NK-92 (cell line): Measurements from ENCODE around the gene ARID5B.

Experiments
- DNase-seq: peaks from one replicate; lab custom pipeline; 2025; ENCODE audit not compliant: unreplicated experiment; lab: John Stamatoyannopoulos, UW

The ARID5B gene

DNA sequence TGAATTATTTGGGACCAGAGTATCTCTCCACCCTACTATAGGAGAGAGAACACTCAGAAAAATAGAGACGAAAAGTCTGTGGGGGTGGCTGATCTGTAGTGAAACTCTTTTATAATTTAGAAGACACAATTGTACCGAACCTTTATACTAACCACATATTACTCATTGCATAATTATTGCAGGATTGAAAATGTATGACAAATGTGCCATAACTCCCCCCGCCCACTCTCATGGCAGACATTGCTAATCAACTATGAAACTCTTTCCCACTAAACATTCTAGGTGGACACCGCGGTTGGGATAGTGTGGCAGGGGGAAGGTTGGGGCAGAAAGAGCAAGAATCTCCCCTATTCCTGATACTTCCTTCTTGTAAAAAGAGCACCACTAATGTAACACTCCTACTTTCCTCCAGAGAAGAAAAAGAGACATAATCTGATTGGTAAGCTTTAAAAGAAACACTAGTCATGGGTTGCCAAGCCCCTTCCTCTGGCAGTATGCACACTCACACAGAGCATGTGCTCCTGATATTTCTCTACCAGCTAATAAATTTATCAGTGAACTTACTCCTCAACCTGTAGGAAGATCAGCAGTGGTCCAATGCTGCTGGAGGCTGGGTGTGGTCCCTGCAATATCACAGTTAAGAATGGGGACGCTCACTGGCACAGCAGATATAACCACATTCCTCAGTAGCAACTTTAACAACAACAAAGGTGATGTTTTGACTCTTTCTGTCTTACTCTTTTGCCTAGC is 18.7 kb upstream of the ARID5B start:
- DNase-seq, result no peak

DNA sequence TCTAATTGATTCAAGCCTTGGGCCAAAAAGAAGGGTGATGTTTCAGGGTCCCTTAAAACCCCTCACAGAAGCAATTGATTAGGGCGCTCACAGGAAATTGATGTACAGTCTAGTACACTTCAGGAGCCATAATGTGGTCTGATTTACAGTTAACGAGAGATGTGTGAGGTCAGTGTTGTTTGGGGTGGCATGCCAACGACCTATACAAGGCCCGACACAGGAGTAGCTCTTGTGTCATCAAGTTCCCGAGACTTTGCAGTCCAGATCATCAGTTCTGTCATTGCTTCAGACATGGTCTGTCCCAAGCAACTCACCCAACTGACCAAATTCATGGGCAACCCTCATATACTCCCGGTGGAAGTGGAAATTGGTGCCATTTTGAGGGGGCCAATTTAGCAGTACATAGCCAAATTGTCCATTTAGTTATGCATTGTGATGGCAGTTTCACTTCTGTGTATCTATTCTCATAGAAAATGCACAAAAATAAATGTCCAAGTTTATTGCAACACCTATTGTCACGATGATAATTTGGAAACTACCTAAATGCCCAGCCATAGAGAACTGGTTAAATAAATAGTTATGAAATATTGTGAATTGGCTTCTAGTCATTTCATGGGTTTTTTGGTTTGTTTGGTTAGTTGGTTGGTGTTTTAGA is 18.0 kb upstream of the ARID5B start:
- no peak for DNase-seq

DNA sequence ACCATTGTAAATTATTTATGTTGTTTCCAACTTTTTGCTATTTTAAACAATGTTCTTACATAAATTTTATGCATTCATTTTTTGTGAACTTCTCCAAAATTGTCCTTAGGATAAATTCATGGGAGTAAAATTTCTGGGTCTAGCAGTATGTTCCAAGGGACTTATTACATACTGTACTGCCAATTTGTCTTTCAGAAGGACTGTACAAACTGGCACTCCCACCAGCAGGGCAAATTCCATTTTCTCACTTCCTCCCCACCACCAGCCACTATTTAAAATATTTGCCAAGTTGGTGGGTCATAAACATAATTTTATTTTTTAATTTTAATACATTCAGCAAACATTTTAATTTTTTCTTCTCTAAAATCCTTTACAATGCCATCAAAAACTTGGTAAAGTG is 13.7 kb upstream of the ARID5B start:
- no peak for DNase-seq

DNA sequence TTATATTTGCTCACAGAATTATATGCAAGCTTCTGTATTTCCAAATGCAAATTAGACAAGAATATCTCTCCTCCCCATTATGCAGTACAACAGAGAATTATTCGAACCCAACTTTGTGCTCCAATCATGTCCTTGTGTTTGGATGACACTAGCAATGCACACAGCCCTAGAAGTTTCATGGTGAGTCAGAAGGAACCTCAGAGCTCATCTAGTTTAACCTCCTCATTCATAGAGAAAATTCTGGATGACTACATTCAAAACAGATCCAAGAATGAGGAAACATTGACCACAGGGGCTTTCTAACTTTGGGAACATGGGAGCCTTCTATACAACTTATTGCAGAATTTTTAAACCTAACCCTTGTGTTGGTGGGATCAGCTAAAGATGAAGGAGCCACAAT is 12.8 kb upstream of the ARID5B start:
- DNase-seq, result no peak

DNA sequence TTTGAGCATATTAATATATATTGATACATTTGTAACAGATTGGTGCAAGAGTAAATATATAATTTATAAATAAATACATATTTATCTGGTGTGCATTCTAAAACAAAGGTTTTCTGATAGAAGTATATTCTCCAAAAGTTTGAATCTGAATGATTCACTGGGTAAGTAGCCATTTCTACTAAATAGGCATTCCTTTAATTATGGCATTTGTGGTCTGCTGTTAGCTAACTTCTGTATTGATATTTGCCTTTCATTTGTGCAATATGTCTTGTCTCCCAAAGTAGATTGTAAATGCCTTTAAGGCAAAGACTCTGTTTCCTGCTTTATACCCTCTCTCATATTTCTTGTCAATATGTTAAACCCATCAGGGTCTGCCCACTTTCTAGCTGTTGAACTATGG is 11.1 kb upstream of the ARID5B start:
- no peak for DNase-seq

DNA sequence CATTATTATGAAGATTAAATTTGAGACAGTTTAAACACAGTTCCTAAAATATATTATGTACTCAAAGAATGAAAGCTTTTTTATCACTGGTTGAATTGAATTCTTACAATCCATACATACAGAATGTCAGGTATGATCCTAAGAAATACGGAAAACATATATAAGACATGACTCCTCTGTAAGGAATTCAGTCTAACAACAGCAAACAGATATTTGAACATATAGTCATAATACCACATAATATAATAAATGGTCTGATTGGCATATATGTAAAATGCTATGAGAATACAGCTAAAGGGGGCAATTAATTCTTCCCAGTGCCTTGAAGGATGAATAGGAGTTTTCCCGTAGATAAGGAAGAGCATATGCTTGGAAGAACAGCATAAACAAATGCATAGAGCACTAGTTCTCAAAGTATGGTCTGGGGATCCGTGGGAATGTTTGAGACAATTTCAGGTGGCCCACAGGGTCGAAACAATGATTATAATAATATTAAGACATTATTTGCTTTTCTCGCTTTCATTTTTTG is 10.6 kb upstream of the ARID5B start:
- no peak for DNase-seq

DNA sequence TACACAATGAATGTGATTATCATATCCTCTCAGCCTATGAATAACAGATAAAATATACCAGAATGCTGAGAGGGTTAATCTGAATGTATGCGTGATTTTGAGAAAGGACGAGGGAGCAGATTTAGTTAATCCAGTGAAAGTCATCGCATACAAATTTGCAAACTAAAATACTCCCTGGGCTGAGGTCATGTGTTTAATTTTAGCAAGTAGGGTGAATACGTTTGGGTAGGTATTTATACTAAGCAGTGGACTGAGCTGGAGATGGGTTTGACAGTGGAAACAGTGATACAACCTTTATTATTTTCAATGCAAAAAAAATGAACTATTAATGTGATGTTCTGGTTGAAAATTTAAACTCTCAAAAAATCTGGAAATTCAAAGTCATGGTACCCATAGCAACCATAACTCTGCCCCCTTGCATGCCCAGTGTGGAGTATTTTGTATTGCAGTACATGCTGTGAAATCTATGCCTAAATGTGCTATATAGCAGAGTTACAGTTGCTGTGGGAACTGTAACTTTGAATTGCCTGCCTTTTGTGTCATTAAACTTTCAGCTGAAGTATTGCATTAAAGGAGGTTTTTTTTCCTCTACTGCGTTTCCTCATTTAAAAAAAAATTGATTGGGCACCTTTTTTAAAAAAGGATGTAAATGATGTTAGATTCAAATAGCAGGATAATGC is 9.5 kb upstream of the ARID5B start:
- no peak for DNase-seq

DNA sequence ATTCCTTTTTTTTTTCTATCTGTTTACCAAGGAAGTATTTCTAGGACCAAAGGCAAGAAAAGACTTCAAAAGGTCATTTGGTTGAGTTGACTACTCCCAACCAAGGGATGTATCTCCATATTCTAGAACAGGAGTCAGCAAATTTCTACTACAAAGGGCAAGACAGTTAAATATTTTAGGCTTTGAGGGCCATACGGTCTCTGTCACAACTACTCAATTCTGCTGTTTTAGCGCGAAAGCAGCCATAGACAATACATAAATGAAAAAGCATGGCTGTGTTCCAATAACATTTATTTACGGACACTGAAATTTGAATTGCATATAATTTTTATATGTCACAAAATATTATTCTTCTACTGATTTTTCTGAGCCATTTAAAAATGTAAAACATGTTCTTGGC is 8.5 kb upstream of the ARID5B start:
- no peak for DNase-seq

DNA sequence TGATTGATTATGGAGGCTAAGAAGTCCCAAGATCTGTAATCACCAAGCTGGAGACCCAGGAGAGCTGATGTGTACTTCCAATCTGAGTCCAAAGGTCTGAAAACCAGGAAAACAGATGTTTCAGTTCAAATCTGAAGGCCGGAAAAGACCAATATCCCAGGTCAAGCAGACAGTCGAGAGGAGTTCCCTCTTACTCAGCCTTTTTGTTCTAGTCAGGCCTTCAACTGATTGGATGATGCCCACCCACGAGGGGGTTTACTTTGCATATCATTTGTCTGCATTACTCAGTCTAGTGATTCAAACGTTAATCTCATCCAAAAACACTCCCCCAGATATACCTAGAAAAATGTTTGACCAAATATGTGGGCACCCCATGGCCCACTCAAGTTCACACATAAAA is 7.4 kb upstream of the ARID5B start:
- DNase-seq, result no peak

DNA sequence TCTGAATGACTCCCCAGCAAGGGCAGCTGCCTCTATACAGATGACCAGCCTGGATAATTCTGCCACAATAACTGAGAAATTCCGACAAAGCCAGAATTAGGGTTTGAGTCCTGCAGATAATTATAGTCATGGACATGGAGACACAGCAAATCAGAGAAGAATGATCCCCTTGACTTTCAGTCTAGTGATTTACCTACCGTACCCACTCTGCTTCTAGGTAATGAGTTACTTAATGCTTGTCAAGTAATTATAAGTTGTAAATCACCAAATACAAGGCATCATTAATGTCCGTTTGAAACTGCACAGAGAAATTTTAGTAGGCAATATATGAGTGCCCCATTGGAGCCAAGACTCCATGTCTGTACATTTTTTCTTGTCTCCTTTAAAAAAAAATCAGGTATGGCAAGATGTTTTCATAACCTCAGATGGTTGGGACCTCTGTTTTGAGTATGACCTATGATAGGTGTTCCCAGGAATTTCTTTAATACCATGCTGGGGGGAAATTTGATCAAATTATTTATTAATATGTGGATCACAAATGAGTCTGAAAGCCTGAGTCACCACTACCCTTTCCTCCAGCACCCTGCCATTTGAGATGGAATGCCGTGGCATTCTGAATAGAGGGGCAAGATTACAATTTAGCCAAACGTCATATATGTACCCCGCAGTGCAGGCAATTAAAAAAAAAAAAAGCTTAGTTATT is 5.5 kb upstream of the ARID5B start:
- DNase-seq, result no peak

DNA sequence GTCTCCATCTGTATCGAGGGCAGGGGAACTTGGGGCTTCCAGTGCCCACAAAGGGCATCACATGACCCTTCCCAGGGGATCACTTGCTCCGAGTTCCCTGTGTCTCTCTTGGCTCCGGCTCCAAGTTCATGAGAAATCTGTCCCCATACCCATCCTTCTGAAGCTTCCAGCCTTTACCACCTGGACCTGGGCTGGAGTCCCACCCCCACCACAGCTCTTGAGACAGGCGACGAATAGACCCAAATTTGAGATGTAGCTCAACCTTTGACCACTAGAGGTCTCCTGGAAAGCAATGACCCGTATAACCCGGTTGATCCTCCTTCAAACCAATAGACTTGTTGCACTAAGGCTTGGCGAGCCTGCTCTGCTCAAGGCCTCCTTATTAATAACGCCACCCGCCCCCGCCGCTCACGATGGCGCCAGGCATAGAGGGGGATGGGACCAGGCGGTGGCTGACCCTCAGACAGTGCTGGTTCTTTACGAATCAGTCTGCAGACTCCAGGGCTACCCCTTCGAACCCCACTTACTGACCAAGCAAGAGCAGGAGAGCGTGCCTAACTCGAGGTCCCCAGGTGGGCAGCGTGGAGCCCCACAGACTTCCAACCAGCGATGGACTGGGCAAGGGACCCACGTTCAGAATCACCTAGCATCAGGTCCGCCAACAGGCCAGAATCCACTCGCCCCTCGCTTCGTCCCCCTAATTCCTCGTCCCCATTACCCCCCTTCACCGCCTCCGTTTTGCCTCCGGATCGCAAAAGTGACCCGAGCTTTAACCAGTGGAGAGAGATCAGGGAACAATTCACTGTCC is 4.4 kb upstream of the ARID5B start:
- no peak for DNase-seq

DNA sequence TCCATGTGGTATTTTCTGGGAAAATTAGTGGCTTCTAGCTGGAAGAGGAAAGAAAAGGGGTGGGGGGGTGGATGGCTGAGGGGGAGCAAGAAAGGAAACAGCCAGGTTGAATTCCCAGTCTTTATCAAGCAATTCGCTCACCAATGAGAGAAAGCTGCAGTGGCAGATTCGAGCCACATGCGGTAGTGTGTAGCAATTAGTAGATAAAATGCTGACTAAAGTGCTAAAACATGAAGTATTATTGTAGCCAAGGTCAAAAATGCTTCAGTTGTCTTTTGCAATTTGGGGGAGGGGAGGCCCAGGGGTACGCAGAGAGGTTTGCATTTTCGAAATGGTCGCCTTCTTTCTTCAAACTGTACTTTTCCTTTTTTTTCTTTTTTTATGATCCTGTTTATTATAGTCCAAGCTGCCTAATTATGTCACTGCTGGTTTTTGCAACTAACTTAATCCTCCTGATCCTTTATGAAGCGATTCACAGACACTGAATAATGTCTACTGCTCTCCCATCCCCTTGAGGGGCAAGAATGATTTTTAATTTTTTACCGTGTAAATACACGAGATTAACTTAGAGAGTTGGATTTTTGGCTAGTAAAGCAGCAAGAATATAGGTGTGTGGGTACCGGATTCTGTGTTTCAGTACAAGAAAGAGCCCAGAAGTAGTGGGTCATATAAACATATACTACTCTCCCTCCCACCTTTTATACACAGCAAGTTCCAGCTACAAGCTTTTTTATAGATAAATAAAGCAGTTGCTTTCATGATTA is 3.6 kb upstream of the ARID5B start:
- DNase-seq, result no peak

DNA sequence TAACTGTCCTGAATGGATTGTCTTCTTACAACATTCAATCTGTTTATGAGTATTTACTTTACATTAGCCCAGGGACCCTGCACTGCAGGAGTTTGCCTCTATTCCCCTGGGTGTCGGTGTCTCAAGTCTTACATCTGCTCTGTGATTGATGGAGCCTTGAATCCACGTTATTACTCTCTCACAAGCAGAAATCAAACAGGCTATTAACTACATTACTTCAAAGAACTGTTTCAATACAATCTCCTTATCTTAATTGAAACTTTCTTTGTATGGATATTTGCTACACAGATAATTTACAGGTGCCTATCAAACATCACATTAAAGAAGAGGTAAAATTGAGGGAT is 3.1 kb upstream of the ARID5B start:
- DNase-seq, result no peak

DNA sequence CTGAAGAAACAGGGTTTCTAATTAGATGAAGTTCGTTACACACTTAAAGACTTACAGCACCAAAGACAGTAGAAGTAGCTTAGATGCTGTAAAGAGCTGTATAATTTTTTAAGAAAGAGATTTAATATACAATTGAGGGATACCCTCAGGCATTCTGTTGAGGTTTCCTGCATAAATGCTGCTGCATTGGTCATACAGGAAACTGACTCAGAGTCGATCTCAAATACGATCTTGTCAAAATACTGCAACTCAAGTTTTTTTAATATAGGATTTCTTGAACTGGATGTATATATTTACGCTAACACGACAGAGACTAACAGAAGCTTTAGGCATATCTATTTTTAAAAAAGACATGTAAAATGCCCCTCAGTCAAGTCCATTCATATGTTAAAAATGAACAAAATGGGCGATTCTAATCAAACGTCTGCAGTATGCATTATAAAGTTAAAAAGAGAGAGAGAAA is 2.4 kb upstream of the ARID5B start:
- DNase-seq, result no peak

DNA sequence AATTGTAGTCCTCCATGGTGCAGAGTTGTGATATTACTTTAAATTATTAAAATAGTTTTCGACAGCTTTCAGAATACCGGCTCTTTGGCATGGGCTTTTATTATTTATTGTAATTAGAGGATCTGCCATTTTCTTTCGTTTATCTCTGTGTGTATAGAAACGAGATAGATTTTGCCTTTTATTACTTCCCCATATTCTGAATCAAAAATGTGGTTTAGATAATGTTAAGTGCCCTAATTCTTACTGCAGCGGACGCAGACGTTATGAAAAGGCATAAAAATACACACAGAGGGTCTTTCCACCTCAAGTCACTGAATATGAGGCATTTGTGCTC is 1.9 kb upstream of the ARID5B start:
- DNase-seq, result no peak

DNA sequence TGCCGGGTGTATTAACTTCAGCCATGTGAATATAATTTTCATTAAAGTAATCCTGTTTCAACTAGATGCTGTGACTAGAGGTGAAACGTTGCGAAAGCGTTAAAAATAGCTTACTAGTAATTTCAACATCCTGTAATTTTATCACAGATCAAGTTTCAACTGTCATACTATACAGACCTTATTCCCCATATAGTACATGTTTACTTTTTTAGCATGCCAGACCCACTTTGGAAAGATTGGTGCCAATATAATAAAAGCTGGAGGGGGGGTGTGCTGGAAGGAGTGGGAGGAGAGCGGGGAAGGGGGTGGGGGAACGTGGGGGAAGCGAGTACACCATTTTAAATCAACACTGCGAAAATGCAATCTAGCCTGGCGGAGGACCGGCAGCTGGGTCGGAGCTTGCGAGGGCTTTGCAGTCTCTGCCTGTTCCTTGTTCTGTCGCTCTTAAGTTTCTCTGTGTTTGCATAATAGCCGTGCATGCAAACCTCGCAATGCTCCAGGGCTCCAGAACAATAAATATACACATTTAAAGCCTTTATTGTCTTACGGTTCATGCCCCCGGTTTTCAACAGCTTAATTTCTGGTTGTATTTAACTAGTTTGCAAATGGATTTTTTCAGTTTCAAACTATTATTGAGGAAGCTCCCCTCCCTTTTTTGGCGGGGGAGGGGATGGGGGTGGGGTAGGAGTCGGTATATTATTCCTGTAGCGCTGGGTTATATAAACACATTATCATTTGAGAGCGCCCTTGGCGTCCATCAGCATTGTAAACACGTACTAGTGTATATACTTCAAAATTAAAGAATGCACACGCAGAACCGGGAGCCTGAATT is 1.3 kb upstream of the ARID5B start:
- no peak for DNase-seq

DNA sequence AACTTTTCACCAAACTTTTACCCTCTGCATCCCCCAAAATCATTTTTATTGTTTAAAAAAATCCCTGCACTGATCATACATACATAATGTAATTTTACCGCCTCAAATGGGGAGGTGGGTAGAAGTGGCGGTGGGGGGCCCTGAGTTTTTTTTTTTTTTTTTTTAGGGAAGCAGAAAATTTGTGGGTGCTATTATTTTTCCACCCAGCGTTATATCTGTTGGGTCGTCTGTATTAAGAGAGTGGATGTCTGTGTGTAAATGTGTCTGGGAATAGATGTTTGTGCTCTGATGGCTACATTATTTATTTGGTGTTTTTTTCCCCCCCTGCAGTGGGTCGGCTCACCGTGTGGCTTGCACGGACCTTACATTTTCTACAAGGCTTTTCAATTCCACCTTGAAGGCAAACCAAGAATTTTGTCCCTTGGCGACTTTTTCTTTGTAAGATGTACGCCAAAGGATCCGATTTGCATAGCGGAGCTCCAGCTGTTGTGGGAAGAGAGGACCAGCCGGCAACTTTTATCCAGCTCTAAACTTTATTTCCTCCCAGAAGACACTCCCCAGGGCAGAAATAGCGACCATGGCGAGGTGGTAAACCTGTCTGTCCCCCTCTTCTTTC is 438 bp downstream of the ARID5B start:
- no peak for DNase-seq

DNA sequence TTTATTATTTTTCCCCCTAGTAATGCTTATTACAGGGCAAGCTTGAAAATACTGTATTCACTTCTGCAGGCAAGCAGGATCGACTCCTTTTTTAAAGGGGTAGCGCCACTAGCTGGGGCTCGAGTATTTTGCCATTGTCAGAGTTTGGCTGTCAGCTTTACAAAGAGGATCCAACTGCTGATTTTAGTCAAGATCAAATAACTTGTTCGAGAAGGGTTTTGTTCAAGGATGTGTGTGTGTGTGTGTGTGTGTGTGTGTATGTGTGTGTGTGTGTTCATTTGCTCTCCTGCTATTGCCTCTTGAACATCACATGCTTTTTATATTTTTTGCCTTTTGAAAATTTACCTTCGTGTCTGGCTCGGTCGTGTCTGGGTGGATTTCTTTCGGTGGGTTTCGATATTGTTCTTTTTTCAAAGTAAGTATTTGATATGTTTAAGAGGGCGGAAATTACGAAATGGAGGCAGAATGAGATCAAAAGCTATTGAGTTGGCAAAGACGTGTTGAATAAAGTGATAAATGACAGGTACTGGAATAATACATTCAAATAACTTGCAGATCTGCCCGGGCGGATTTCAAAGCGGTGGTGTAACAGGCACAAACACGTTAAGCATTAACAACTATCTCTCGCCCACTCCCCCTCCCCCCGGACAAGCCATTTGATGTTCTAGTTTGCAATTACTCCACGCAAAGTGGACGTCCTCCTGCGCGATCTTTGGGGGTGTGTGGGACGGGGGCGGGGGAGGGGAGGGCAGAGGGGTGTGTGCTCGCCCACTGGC is 1.1 kb downstream of the ARID5B start:
- no peak for DNase-seq
